Transverse colon (tissue), 4 donors: ENCODE results near the gene FAM83G. TPM values are rescaled to one million over a fixed set of nuclear protein-coding genes. Genes with fewer than 3 reads are reported as not detected.
A peak's percentile ranks its signal among the peaks of the same experiment; 100 is the strongest.

ENCODE experiments used
- DNase-seq: peaks from one replicate; pipeline ENCODE4 v3.0.0-alpha.2; 2019
- H3K27ac ChIP-seq, 4 donors: fragments of 200-600 bp; sonication (generic); 2 replicates each; pipeline ENCODE4 v1.5.1; 2016 to 2018; ENCODE audit warnings: inconsistent platforms in 4 of 4
- H3K27me3 ChIP-seq: fragments of 200-600 bp; sonication (generic); 2 replicates; pipeline ENCODE4 v1.5.1; 2017; ENCODE audit warnings: inconsistent platforms
- H3K36me3 ChIP-seq, 4 donors: fragments of 200-600 bp; sonication (generic); 2 replicates each; pipeline ENCODE4 v1.5.1; 2017 to 2019; ENCODE audit warnings: inconsistent platforms in 4 of 4
- H3K4me1 ChIP-seq, 4 donors: fragments of 200-600 bp; sonication (generic); 2 replicates each; pipeline ENCODE4 v1.5.1; 2017 to 2020; ENCODE audit warnings: inconsistent platforms in 4 of 4
- H3K4me3 ChIP-seq, 4 donors: fragments of 200-600 bp; sonication (generic); 1 replicate in 1 of 4; 2 replicates in 3 of 4; pipeline versions ENCODE4 v1.5.1 to v1.6.1; 2017 to 2019; ENCODE audit warnings: inconsistent platforms in 4 of 4
- H3K9me3 ChIP-seq, 2 donors: fragments of 200-600 bp; sonication (generic); 2 replicates each; pipeline ENCODE4 v1.5.1; 2017 to 2019; ENCODE audit warnings: inconsistent platforms in 2 of 2
- CTCF ChIP-seq, 5 experiments: fragments of 200-600 bp in 3 of 5; fragments of 450-650 bp in 2 of 5; sonication (generic) in 3 of 5; IDR thresholded peaks; 1 replicate in 2 of 5; 2 replicates in 3 of 5; pipeline ENCODE4 v1.5.1; 2016 to 2017; ENCODE audit warnings: antibody characterized with exemption in 5 of 5, inconsistent platforms in 3 of 5, mild to moderate bottlenecking in 2 of 5, moderate library complexity in 1 of 5
- EP300 ChIP-seq: sonication (generic); formaldehyde crosslinking; IDR thresholded peaks from one replicate; pipeline ENCODE4 v1.6.1; 2017; ENCODE audit warnings: antibody characterized with exemption, low read depth
- POLR2A ChIP-seq: fragments of 450-650 bp; IDR thresholded peaks from one replicate; pipeline ENCODE4 v1.6.1; 2016; ENCODE audit warnings: antibody characterized with exemption, mild to moderate bottlenecking, moderate library complexity
- POLR2AphosphoS5 ChIP-seq, 3 donors: sonication (generic); formaldehyde crosslinking; IDR thresholded peaks; one replicate each; pipeline ENCODE4 v1.6.1; 2016; ENCODE audit warnings: antibody characterized with exemption in 3 of 3
- WGBS, 2 donors: methylation state at CpG; one replicate each; pipeline ENCODE4 v1.1.5; 2018; ENCODE audit warnings: low coverage in 1 of 2; 5-methylcytosine and 5-hydroxymethylcytosine counted together
- in situ Hi-C, 4 donors: fragments of 200-750 bp; cut with MboI; loops; one replicate each; pipeline versions ENCODE4 v1.15.0 to v1.15.1; 2017; ENCODE audit warnings: low sequenced_read_pairs in 3 of 4, low pct_ligation_motif_present in 1 of 4, low pct_unique_long_range_greater_than_20kb in 1 of 4
- intact Hi-C: fragments of 100-400 bp; cut with DNase I; formaldehyde crosslinking; loops from one replicate; pipeline ENCODE4 v1.15.1; 2023; ENCODE audit warnings: low total_unique reads
- total RNA-seq, 4 donors: library from RNA; depleted of rRNA; stranded (reverse); fragments of >200 nt; gene quantifications; one replicate each; pipeline ENCODE4 v1.1.0, GENCODE V29; 2016

FAM83G gene
- total RNA-seq, 4 donors from 2014 or later = 33.6 to 75.6 (median 39.4) TPM

- DNase-seq = no peak
- peak overlapping the region; percentile 20 to 53 (median 28) for H3K27ac ChIP-seq
- intact Hi-C loops (no loop called here), in situ Hi-C loops (no loop called here)
- H3K4me1 ChIP-seq = peaks cover 15 to 50% (median 35%) of the 10 kb centered on the region in 4 donors
- WGBS, 2 donors = 56% methylated on average over 9 of the region's 9 CpGs; no CpG with 5 or more reads in 1 of the 2 donors
- TF ChIP-seq EP300 (no peak), POLR2A (no peak), CTCF (IDR thresholded peaks at IDR 0.05) (no peak), POLR2AphosphoS5 (IDR thresholded peaks at IDR 0.05) (no peak)
- no peaks in the 10 kb centered on the region for H3K36me3 ChIP-seq
- no peaks in the 10 kb centered on the region for H3K9me3 ChIP-seq
- no peaks in the 10 kb centered on the region for H3K27me3 ChIP-seq
- H3K4me3 ChIP-seq = no peak overlapping the region
These were observed 19.1 kb downstream of the FAM83G start for GRCh38 chr17:18985475-18985874.

- in situ Hi-C loops = no loop called here
- no peaks in the 10 kb centered on the region for H3K36me3 ChIP-seq
- intact Hi-C loops = no loop called here
- H3K4me3 ChIP-seq = no peak overlapping the region
- no peak for DNase-seq
- WGBS, 2 donors = 91% methylated on average over 21 of the region's 21 CpGs; no CpG with 5 or more reads in 1 of the 2 donors
- no peaks in the 10 kb centered on the region for H3K27me3 ChIP-seq
- peaks cover 17 to 55% (median 39%) of the 10 kb centered on the region in 4 donors for H3K4me1 ChIP-seq
- no peaks in the 10 kb centered on the region for H3K9me3 ChIP-seq
- TF ChIP-seq POLR2A = no peak
- no peak for TF ChIP-seq EP300
- TF ChIP-seq POLR2AphosphoS5 (IDR thresholded peaks at IDR 0.05) = no peak
- no peak for TF ChIP-seq CTCF (IDR thresholded peaks at IDR 0.05)
- H3K27ac ChIP-seq = no peak overlapping the region
These were observed 20.1 kb downstream of the FAM83G start for GRCh38 chr17:18984273-18985114.

DNA sequence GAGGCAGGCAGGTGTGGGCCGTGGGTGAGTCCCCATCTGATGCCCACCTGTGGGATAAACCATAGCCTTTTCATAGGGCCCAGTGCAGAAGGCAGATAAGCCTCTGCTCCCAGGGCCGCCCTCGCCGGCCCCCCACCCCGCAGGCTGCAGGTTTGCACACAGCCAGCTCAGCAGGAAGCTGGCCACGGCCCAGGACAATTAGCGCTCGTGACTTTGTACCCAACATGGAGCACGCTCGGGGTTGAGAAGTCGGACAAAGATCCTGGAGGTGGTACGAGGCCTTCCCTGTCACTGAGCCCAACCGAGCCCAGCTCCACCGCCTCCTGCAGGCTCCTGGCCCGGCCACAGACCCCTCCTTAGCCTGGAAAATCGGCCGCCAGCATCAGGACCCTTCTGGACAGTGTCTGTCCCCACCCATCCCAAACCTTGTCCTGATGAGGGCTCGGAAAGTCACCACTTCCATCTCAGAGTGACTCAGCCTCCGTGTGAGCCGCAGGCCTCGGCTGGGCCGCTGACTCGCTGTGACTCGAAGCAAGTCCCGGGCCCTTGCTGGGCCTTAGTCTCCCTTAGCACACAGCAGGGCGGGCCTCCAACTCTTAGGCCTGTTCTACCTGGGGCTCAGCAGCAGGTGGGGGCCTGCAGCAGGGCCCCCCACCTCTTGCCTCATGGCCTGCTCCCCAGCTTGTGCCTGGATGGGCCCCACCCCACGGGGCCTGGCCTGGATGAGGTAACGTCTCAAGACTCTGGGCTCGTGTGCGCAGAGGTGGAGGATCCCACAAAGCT, 22.7 kb downstream of the FAM83G start:
- no peak overlapping the region for H3K4me3 ChIP-seq
- in situ Hi-C loops = no loop called here
- no peaks in the 10 kb centered on the region for H3K36me3 ChIP-seq
- peaks cover 9 to 43% (median 33%) of the 10 kb centered on the region in 4 donors for H3K4me1 ChIP-seq
- intact Hi-C loops = no loop called here
- H3K27ac ChIP-seq = peak overlapping the region; percentile 87 to 94 (median 88)
- 63% methylated on average over 28 of the region's 30 CpGs; no CpG with 5 or more reads in 1 of the 2 donors for WGBS, 2 donors
- H3K9me3 ChIP-seq = no peaks in the 10 kb centered on the region
- no peaks in the 10 kb centered on the region for H3K27me3 ChIP-seq
- peak; percentile 92 for DNase-seq
- TF ChIP-seq POLR2AphosphoS5 (IDR thresholded peaks at IDR 0.05) (peak in 2 of 3 donors; percentile 28 to 57), CTCF (IDR thresholded peaks at IDR 0.05) (no peak), POLR2A (peak; percentile 40), EP300 (no peak)

- intact Hi-C loops (no loop called here), in situ Hi-C loops (no loop called here)
- no peaks in the 10 kb centered on the region for H3K27me3 ChIP-seq
- no peaks in the 10 kb centered on the region for H3K9me3 ChIP-seq
- H3K4me1 ChIP-seq = peaks cover 9 to 49% (median 37%) of the 10 kb centered on the region in 4 donors
- 62% methylated on average over 6 of the region's 6 CpGs; no CpG with 5 or more reads in 1 of the 2 donors for WGBS, 2 donors
- DNase-seq = no peak
- no peak for TF ChIP-seq CTCF (IDR thresholded peaks at IDR 0.05)
- TF ChIP-seq POLR2AphosphoS5 (IDR thresholded peaks at IDR 0.05) = no peak
- TF ChIP-seq EP300 = no peak
- no peak for TF ChIP-seq POLR2A
- H3K27ac ChIP-seq = peak overlapping the region; percentile 87 to 94 (median 88)
- H3K36me3 ChIP-seq = no peaks in the 10 kb centered on the region
- H3K4me3 ChIP-seq = no peak overlapping the region
These were observed 23.3 kb downstream of the FAM83G start for GRCh38 chr17:18981335-18981641.
